HK-2 (cell line): ENCODE results near the gene SPTSSB.
A peak's percentile ranks its signal among the peaks of the same experiment; 100 is the strongest.

Experiments used
- DNase-seq: peaks from one replicate; pipeline ENCODE4 v3.0.0-alpha.2; 2018; ENCODE audit not compliant: unreplicated experiment

The SPTSSB gene, protein sequence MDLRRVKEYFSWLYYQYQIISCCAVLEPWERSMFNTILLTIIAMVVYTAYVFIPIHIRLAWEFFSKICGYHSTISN

DNA sequence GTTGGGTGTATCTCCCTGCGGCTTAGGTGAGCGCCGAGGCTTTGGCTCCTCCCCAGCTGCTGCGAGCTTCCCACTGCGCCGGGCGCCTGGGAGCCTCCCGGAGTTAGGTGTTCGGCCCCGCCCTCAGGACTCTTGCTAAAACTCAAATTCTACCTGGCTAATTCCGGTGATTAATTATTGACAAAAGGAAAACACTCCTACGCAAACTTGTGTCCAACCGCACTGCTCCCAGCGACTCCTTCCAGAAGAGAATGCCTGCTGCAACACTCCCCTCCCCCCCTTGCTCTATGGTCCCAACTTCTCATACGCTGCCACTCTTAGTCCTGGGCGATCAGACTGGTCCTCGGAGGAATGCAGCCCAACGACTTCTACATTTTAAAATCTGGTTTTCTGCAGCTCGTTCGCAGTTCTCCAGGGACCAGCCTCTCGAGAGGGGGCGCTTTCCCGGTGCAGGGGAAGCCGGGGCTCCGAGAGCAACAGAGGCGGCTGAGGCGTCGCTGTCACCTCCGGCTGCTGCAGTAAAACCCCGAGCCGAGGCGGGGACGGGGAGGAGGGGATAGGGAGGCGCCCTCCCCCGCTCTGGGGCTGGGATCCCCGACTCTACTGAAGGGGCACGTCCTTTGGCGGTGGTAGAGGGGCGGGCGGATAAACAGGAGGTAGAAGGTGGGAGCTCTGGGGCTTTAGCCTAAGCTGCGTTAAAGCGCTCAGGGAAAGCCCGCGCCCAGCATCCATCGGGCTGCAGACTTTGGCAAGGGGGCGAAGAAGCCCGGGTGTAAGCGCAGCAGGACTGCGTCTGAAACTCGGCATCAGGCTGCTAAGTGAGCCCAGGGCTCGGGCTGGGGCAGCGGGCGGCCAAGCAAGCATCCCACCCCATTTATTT lies at the start of gene SPTSSB:
Gene SPTSSB (minus strand): TSS at position 77 of the 880 bp plus-strand sequence. CDS start 25,194 bp downstream, outside the sequence.
- DNase-seq, result peak; percentile 26

DNA sequence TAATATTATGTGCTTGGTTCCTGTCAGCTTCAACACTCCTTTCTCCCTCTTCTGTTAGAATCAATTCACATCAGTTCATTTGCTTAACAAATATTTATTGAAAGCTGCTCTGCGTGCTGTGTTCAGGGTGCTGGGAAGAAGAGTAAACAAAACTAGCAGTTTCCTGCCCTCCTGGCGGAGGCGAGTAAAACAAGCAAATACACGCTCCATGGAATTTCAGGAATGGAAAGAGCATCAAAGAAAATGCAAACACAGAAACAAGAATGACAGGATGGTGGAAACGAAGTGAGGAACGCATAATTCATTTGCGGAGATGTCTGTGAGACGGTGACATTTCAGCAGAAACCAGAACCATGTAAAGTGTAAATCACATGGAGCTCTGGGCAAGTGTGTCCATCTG lies 49.4 kb upstream of the SPTSSB start:
- DNase-seq, result no peak

DNA sequence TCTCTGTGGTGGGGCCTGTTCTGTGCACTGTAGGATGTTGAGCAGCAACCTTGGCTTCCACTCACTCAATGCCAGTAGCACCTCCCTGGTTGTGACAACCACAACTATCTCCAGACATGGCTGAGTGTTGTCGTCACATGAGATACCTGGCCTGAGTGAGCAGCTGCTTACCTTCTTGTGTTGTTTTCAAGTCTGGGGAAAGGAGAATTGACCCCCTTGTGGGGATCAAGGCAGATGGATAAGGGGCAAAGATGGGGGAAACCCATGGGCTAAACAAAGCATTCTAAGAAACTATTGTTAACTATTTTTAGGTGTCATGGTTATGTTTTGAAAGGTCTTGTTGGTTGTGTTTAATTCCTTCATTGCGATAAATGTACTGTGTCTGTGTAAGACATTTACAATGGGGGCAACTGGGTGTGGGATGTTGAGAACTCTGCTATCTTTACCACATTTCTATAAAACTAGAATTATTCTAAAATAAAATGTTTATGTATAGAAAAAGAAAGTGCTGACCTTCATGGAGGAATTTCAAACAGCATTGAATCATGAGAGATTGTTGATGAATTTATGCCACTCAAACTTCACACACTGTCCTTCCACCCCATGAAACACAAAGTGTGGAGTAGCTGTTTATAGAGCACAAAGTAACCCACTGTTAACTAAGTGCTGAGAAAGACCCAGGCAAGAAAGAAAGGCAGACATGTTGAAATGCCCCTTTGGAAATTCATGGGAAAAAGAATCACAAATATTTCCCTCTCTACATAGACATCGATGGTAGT lies 48.4 kb upstream of the SPTSSB start:
- no peak for DNase-seq

DNA sequence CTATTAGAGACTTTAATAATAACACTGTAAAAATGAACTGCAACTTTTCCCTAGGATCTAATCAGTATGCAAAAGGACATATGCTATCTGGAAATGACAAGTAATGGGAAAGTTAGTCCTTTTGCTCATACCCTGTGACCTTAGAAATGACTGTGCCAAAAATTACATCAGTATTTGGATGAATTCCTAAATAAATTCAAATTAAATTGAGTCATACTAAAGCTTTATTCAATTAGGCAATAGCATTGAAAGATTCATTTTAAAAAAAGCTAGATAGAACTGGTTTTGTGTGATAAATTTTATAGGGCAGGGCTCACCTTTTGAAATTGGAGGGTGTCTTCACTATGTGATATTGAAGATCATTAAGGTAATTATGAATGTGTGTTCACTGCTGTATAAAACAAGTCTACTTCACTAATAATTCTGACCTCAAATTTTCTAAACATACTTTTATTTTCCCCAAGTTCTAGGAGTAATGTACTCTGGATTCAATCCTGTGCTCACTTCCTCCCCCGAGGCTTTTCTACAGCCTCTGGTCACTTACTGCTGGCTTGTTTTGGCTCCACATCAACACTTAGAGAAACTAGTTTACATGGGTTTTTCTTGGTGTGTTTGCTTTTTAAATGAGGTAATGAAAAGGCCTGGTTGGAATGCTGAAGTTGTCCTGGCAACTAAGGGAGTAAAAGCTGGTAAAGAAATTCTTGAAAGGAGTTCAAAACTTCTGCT lies 44.4 kb upstream of the SPTSSB start:
- no peak for DNase-seq

DNA sequence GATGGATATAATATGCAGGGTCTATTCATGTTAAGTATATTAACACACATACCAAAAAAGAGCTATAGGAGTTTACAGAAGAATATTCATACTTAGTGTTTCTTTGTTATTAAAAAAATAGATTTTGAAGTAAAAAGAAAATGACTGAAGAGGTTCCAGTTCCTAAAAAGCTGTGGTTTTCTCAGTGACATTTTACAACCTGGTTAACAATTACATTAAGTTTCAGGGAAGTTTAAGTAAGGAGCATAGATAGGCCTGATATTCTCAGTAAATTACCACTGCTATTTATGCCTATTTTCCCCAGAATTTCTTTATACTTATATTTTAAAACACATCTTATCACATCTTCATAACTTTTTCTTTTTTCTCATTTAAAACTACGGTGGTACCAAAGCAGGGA lies 43.6 kb upstream of the SPTSSB start:
- no peak for DNase-seq

DNA sequence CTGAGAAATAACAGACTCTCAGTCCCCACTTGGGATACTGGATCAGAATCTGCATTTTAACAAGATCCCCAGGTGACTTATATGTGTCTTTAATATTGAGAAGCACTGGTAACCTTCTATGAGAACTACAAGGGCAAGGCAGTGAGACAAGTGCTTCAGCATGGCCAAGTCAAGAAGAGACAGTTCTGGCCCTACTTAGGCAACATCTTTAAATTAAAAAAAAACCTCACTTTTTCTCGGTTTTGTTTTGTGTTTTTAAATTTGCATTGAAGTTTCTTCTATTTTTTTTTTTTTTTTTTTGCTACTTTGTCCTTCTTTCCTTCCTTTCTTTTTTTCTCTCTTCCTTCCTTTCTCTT lies 42.5 kb upstream of the SPTSSB start:
- no peak for DNase-seq

DNA sequence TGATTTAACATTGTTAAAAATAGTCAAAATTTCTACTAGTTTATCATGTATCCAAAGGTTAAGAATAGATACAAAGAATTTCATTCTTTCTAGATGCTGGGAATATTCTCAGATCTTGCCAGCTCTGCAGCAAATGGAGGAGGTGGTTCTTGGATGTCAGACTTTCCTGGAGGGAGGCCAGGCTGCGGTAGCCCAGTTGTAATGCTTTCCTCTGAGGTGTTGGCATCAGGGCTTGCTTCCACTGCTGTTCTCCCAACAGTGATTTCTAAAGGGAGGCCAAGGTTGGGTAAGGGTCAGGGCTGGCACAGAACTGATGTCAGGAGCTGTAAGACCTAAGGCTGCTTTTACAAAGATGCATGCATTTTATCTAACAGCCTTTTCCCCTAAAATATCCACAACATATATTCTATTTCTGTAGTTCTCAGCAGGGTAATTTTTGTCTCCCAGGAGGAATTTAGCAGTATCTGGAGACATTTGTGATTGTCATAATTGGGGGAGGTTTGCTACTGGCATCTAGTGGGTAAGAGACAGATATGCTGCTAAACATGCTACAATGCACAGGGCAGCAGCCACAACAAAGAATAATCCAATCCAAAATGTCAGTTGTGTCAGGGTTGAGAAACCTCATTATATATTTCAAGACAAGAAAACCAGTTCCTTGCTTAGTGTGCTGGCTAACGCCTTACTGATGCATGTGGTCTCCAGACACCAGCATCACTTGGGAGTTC lies 42.0 kb upstream of the SPTSSB start:
- DNase-seq, result no peak

DNA sequence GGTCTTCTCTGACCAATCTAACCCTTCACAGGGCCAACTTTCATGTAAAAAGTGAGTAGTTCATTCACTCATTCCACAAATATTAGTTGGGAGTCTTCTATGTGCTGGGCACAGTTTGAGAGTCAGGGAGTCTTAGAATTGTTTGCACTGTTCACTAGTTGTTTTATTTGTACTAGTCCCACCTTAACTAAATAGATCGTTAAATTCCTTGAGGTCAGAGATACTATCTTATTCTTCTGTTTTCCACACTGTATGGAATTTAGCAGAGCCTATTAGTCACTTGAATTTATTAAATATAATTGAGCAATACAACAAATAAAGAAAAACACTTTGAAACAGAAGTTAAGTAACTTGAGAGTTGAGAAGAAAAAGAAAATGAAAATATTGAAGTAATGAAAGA lies 40.8 kb upstream of the SPTSSB start:
- no peak for DNase-seq

DNA sequence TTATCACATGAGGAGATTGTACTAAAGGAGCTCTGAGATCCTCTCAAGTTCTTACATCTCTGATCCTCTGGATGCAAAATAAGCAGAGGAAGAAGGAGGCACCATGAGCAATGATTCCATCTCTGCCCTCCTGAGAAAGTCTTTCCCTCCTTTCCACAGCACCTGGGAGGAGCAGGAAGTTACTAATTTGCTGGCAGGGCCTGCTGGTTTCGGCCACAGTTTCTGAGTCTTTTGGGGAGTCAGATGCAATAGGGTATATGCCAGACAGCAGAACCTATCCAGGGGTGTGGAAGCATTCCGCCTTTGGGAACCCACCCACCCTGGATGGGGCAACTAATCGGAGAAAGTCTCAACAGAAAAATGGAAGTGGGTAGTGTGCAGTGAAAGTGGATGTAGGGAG lies 38.5 kb upstream of the SPTSSB start:
- DNase-seq, result no peak

DNA sequence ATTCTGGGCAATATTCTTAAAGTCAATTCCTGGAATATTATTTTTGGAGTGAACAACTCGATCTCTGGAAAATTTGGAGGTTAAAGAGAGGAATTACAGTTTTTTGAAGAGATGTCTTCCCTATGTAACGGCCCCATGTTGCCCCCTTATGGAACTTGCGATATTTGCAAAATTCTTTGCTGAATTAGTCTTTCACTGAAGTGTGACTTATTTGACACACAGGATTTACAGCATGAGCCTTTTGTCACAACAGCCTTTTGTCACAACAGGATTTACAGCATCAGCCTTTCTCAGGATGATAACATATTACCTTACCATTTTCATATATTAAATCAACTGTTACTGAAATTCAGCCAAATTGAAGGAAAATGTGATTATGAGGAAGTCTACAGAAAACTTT lies 37.8 kb upstream of the SPTSSB start:
- DNase-seq, result peak; percentile 8

DNA sequence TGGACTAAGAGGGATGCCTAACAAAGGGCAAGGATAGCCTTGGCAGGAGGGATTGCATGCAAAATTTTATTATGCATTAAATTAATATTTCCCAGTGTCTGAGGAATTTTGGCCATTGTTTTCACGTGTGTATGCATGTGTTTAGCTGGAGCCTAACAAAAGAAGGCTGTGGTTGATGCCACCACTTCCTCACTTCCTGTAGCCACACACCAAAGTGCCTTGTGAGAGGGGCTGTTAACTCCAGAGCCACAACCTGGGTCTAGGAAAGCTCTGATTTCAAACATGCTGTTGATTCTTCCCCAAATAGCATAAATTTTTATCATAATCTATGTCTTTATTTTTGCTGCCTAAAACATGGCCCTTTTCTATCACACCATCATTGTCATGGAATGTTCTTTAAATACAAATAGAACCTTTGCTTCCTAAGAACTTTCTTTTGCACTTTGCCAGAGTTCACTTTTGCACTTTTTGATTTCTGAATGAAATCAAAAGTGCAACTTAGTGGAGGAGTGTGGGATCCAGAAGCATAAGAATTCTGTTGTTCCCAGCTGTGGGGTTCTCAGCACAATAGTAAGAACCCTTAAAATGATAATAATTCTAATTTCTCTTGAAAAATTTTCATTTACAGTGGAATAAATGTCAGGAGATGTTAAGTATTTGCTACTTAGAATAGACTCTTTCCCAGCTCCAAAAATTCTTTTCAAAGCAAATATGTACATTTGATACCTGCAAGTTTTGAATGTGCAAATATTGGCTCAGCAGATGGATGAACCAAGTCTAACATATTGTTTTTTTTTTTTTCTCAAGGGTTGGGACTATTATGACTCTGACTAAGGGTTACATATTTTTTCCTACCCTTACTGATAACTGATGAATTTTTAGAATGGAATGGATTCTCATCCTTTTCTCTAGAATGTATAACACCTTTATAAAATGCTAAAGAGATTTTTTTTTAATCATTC lies 35.6 kb upstream of the SPTSSB start:
- DNase-seq, result no peak

DNA sequence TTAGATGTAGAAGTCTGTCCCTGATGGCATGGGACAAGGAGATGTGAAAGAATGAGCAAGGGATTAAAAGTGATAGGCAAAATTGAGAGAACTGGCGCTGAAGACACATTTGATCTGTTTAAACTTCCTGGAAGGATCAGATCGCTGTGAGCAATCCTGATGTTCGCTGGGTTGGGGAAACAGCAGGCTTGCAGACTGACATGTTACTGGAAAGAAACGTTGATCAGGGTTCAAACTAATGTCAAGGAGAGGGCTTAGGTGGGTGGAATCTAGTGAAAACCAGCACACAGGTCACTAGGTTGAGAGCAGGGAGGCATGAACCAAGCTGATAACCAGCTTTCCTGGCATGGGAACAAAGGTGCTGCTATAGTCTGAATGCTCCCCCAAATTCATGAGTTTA lies 34.5 kb upstream of the SPTSSB start:
- DNase-seq, result no peak

DNA sequence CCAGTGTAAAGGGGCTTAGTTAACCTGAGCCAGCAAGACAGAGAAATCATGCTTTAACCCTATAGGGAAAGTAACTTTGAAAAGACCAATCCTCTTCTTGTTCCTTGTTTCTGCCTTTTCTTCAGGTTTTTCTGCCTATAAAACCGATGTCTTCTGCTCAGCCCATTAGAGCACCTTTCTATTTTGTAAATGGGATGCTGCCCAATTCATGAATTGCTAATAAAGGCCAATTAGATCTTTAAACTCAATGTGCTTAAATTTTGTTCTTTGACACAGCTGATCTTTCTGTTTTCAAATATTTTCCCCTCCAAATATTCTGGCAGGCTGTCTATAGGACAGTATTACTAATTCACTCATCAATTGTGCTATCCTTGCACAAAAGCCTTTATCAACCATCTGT lies 33.8 kb upstream of the SPTSSB start:
- no peak for DNase-seq

DNA sequence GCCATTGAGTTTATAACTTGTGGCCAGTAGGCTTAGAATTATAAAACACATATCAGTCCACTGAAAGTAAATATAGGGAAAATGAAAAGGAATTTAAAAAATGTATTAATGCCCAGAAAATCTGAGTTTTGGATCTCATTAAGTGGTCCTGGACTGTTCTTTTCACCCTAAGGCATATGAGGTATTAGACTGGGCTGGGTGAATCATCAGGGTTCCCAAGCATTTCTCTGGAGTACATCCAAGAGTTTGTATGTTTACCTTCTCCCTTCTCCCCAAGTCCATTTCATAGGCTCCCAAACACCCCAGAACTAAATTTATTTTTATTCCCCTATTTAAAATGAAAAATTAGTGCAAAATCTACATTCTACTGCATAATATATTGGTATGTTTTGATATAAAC lies 31.9 kb upstream of the SPTSSB start:
- DNase-seq, result no peak

DNA sequence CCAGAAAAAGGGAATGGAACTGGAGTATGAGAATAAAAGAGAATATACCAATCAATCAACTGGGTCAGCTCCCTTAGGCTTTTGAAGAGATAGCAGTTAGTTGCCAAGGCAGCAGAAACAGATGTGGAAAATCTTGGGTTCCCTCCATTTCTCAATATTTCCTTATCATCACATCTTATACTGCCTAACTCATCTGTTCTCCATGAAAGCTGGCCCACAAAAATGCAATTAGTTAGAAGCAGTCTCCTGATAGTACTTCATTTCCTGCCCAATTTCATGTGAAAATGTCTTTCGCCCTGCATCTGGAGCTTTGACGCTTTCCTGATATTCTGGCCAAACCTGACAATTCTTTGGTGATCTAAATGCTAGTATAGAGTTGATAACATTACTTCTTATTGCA lies 30.1 kb upstream of the SPTSSB start:
- DNase-seq, result no peak

DNA sequence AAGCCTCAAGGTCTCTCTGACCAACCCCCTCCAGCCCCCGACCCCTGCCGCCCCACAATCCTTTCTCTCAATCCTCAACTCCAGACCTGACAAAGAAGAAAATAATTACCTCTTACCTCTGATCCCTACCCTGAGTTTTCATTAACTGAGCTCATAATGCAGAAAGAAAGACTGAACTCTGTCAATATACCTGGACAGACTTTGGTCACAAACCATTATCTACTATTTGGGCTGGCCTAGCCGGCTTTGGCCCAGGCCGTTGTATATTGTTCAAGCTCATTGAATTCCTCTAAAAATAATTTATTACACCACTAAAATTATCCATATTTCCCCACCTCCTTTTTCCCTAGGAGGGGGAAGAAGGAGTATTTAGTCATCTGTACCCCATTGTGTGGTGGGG lies 29.3 kb upstream of the SPTSSB start:
- DNase-seq, result no peak

DNA sequence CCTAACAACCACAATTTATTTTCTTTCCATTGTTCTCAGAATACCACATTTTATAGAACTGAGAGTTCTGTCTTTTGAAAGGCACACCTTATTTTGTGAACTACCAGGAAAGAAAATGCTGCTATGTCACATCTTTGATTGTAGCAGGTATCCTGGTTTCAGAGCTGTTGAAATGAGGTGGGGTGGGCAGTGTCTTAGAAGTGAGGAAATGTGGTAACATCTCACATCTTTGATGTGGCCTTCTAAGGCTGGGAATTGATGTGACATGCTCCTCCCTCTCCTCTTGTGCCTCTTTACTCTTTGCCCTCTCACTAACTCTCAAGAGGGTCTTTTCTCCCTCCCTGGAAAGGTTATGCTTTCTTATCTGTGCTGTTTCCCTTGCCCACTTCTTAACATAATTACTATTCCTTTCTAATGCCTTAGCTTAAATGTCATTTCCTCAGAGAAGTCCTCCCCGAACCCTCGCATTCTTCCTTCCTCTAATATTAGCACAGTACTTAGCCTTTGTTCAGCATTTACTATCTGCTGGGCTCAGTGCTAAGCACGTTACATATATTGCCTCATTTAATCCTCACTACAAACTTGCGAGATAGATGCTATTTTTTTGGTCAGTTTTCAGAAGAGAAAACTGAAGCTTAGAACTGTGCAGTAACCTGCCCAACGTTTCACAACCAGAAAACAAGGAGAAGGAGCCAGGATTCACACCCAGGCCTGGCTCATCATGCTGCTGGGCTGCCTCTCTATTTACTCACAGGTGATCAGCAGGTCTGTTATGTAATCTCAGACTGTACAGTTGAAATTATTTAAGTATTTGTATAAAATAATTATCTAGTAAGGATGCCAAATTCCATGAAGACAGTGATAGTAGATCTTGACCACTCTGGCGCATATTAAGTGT lies 24.0 kb upstream of the SPTSSB start:
- DNase-seq, result no peak

DNA sequence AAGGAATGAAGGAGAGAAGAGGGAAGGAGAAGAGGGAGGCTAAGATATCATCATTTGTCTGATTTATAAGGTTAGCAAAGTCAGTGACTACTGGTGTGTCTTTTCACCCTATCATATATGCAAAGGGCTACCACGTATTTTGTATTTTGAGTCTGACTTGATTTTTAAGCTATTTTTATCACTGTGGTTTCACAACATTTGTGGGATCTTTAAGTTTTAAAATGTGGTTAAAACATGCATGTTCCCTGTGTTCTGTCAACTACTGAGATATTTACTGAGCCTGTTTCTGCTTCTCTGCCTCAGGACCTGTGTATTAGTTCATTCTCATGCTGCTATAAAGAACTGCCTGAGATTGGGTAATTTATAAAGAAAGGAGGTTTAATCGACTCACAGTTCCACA lies 22.5 kb upstream of the SPTSSB start:
- no peak for DNase-seq

DNA sequence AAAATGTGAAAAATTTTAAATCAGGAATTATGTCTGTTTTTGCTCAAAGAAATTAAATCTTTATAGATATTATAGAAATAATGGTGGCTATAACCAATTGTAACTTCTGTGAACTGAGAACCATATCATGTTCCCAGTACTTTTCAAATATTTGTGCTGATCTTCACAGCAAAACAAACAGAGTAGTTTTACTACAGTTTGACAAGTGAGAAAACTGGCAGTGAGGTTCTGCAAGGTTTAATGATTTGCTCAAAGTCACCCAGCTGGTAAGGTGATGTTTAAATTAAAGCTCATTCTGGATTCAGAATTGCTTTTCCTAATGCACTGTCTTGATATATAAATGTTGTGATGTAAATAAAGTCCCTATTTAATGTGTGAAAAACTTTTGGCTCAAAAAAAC lies 22.0 kb upstream of the SPTSSB start:
- no peak for DNase-seq

DNA sequence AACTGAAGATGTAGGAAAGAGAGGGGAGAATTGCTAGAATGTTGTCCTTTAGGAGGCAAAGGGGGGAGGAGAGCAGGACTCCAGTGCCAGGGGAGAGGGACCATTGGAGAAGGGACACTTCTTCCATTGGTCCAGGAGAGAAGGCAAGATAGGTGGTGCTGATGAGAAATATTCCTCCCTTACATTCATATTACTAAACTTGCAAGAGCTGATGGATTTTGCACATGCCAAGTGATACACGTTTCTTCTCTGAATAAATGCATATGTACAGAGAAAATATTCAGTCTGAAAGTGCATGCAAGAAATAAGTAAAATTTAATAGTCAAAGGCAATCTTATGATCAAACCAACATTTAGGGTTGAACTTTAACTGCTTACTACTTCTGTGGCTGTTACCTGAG lies 21.5 kb upstream of the SPTSSB start:
- DNase-seq, result no peak
